Loucy (cell line): Measurements from ENCODE around the gene INSR.

Source experiments
- CTCF ChIP-seq: fragments of 200-600 bp; sonication (generic); conservative IDR thresholded peaks from 2 replicates; pipeline ENCODE4 v1.5.1; 2014; ENCODE audit warnings: mild to moderate bottlenecking, antibody characterized with exemption, low read length
- EZH2phosphoT487 ChIP-seq: fragments of 200-600 bp; IDR thresholded peaks from 2 replicates; pipeline ENCODE4 v1.6.1; 2018; ENCODE audit warnings: antibody characterized with exemption, mild to moderate bottlenecking, moderate library complexity, borderline replicate concordance

GRCh38 chr19:7122701-7123100 is 171.5 kb downstream of the INSR start:
- TF ChIP-seq CTCF (no peak), EZH2phosphoT487 (no peak)
